GM21515 (cell line): ENCODE measurements around the gene MAPRE2.

ENCODE experiments used
- ATAC-seq: cut with Tn5 transposase; IDR thresholded peaks from one replicate; pipeline ENCODE4 v1.9.1; 2021; ENCODE audit not compliant: unreplicated experiment

Gene MAPRE2

GRCh38 chr18:35174093-35174731 is 133.0 kb downstream of the MAPRE2 start:
- peak; percentile 94 for ATAC-seq

- no peak for ATAC-seq
These were observed 133.5 kb downstream of the MAPRE2 start for GRCh38 chr18:35174745-35175144.

- ATAC-seq, result no peak
These were observed 135.7 kb downstream of the MAPRE2 start for GRCh38 chr18:35176925-35177324.

GRCh38 chr18:35178260-35178659 is 137.0 kb downstream of the MAPRE2 start:
- ATAC-seq, result no peak

- no peak for ATAC-seq
These were observed 138.7 kb downstream of the MAPRE2 start for GRCh38 chr18:35179906-35180305.

GRCh38 chr18:35180455-35180854 is 139.2 kb downstream of the MAPRE2 start:
- ATAC-seq, result no peak

- ATAC-seq, result no peak
These were observed 140.9 kb downstream of the MAPRE2 start for GRCh38 chr18:35182151-35182550.

- ATAC-seq, result no peak
These were observed 142.7 kb downstream of the MAPRE2 start for GRCh38 chr18:35183886-35184285.

GRCh38 chr18:35185771-35186170 is 144.6 kb downstream of the MAPRE2 start:
- no peak for ATAC-seq

GRCh38 chr18:35186291-35187034 is 145.2 kb downstream of the MAPRE2 start:
- no peak for ATAC-seq

- ATAC-seq, result no peak
These were observed 148.3 kb downstream of the MAPRE2 start for GRCh38 chr18:35189510-35189909.

GRCh38 chr18:35190948-35191697 is 149.9 kb downstream of the MAPRE2 start:
- no peak for ATAC-seq

GRCh38 chr18:35191698-35192025 is 150.4 kb downstream of the MAPRE2 start:
- ATAC-seq, result no peak

- no peak for ATAC-seq
These were observed 151.2 kb downstream of the MAPRE2 start for GRCh38 chr18:35192415-35192814.
